Panc1 (cell line): ENCODE measurements around the gene FNBP1L. TPM values are rescaled to one million over a fixed set of nuclear protein-coding genes. Genes with fewer than 3 reads are reported as not detected.
"Not testable (repeated sequence)": the region's sequence is repeated elsewhere in the genome, so short reads cannot be mapped to it uniquely, and the experiment has no call there.

Experiments
- ATAC-seq: fragments of 200-7000 bp; cut with Tn5 transposase; 2 replicates; pipeline ENCODE4 v1.9.1; 2020; ENCODE audit warnings: mild to moderate bottlenecking, moderate library complexity
- BruUV-seq: library from RNA; stranded (reverse); fragments of 400-500 nt; replicated peaks from 2 replicates; lab custom pipeline; 2021; lab: Mats Ljungman, UMichigan
- CTCF ChIA-PET: fragments of 300-600 bp; sonication (Branson Sonifier 250); formaldehyde crosslinking; loops from one replicate; lab custom pipeline; 2022; ENCODE audit warnings: antibody characterized with exemption; lab: Charles Lee
- POLR2A ChIA-PET: fragments of 300-600 bp; sonication (Branson Sonifier 250); formaldehyde crosslinking; loops from one replicate; lab custom pipeline; 2022; ENCODE audit warnings: antibody characterized with exemption; lab: Charles Lee
- DNase-seq: peaks from one replicate; pipeline ENCODE4 v3.0.0-alpha.2; 2010; ENCODE audit warnings: low read depth, low spot score
- H3K27ac ChIP-seq: 2 replicates; pipeline ENCODE4 v1.5.1; 2011; ENCODE audit warnings: mild to moderate bottlenecking, low read length, inconsistent platforms
- H3K27me3 ChIP-seq: fragments of 200-500 bp; sonication (Bioruptor generic); 2 replicates; pipeline ENCODE4 v1.6.0; 2014; ENCODE audit warnings: low read length, inconsistent platforms; ENCODE audit not compliant: control insufficient read depth, insufficient read depth
- H3K36me3 ChIP-seq: fragments of 200-500 bp; sonication (Bioruptor generic); 2 replicates; pipeline ENCODE4 v1.5.1; 2014; ENCODE audit warnings: inconsistent platforms, mild to moderate bottlenecking, low read length, moderate library complexity; ENCODE audit not compliant: control insufficient read depth, insufficient read depth
- H3K4me1 ChIP-seq: 2 replicates; pipeline ENCODE4 v1.5.1; 2011; ENCODE audit warnings: inconsistent platforms, mild to moderate bottlenecking, low read length, moderate library complexity; ENCODE audit not compliant: control insufficient read depth, insufficient read depth
- H3K4me3 ChIP-seq, 2 experiments: 2 replicates each; pipeline ENCODE4 v1.5.1; 2011 to 2012; ENCODE audit warnings: low read depth in 2 of 2, low read length in 2 of 2, mild to moderate bottlenecking in 2 of 2, inconsistent platforms in 1 of 2, moderate library complexity in 1 of 2
- H3K9me3 ChIP-seq: fragments of 200-500 bp; sonication (Bioruptor generic); 2 replicates; pipeline ENCODE4 v1.5.1; 2014; ENCODE audit warnings: low read depth, mild to moderate bottlenecking, inconsistent platforms, low read length, moderate library complexity; ENCODE audit not compliant: control insufficient read depth, insufficient read depth
- CTCF ChIP-seq: fragments of 450-650 bp; IDR thresholded peaks from 2 replicates; pipeline ENCODE4 v1.5.1; 2017; ENCODE audit warnings: mild to moderate bottlenecking
- POLR2AphosphoS5 ChIP-seq: IDR thresholded peaks from 2 replicates; pipeline ENCODE4 v1.6.1; 2012; ENCODE audit warnings: mild to moderate bottlenecking, low read depth, low read length, moderate library complexity
- REST ChIP-seq, 2 experiments: IDR thresholded peaks; 2 replicates each; pipeline ENCODE4 v1.6.1; 2011 to 2012; ENCODE audit warnings: low read depth in 2 of 2, control low read depth in 1 of 2, low read length in 1 of 2, mild to moderate bottlenecking in 1 of 2, moderate library complexity in 1 of 2; ENCODE audit not compliant: insufficient read depth in 1 of 2
- SIN3A ChIP-seq: IDR thresholded peaks from 2 replicates; pipeline ENCODE4 v1.6.1; 2012; ENCODE audit warnings: low read depth, mild to moderate bottlenecking, low read length, moderate library complexity, borderline replicate concordance; ENCODE audit not compliant: insufficient read depth
- TCF7L2 ChIP-seq: IDR thresholded peaks from 2 replicates; pipeline ENCODE4 v1.6.1; 2011; ENCODE audit warnings: mild to moderate bottlenecking, low read depth, low read length, inconsistent platforms
- in situ Hi-C: cut with HindIII; loops from 2 replicates; pipeline ENCODE4 v1.10.0; 2016; ENCODE audit warnings: low sequenced_read_pairs, low pct_unique_long_range_greater_than_20kb
- intact Hi-C: fragments of 100-400 bp; cut with micrococcal nuclease; formaldehyde crosslinking; loops from one replicate; pipeline ENCODE4 v1.10.0; 2022; ENCODE audit not compliant: unreplicated experiment
- total RNA-seq: library from RNA; stranded (reverse); gene quantifications from one replicate; pipeline ENCODE4 v1.2.1, GENCODE V29; 2021; ENCODE audit not compliant: unreplicated experiment

The FNBP1L gene
- total RNA-seq, 1 experiment from 2014 or later: 25.1 TPM

- no peak overlapping the region for H3K4me3 ChIP-seq
- H3K27me3 ChIP-seq: no peaks in the 10 kb centered on the region
- ATAC-seq (no peak), DNase-seq (no peak)
- no peak overlapping the region for H3K27ac ChIP-seq
- intact Hi-C loops (no loop called here), in situ Hi-C loops (no loop called here)
- TF ChIP-seq TCF7L2 (no peak), REST (IDR thresholded peaks at IDR 0.05; ENCODE audit: insufficient read depth in 1 of 2, low read depth in 2 of 2, low read length in 1 of 2) (no peak)
- H3K4me1 ChIP-seq: no peaks in the 10 kb centered on the region
- CTCF ChIA-PET: interaction anchor here (1.1 kb wide), 1 partner anchor 15 kb away, joined by 3 read pairs; no protein-coding TSS in a partner anchor
- H3K9me3 ChIP-seq: no peaks in the 10 kb centered on the region
- POLR2A ChIA-PET: no interaction called here
- no TSS peak for BruUV-seq
- H3K36me3 ChIP-seq: no peaks in the 10 kb centered on the region
Observed at GRCh38 chr1:93463960-93464359, 16.0 kb downstream of the FNBP1L start.

- H3K36me3 ChIP-seq, H3K4me1 ChIP-seq, DNase-seq, BruUV-seq, CTCF ChIA-PET, POLR2A ChIA-PET, H3K9me3 ChIP-seq, H3K27me3 ChIP-seq, in situ Hi-C loops, intact Hi-C loops, H3K27ac ChIP-seq, H3K4me3 ChIP-seq, ATAC-seq: not testable (repeated sequence)
Observed at GRCh38 chr1:93465371-93466082, 17.6 kb downstream of the FNBP1L start.

GRCh38 chr1:93467606-93468005, 19.7 kb downstream of the FNBP1L start:
- Histone ChIP-seq H3K4me3 (no peak overlapping the region), H3K4me1 (peaks cover 12% of the 10 kb centered on the region; the same call in 1 of the 2 replicates), H3K27me3 (no peaks in the 10 kb centered on the region), H3K27ac (no peak overlapping the region), H3K9me3 (no peaks in the 10 kb centered on the region), H3K36me3 (no peaks in the 10 kb centered on the region)
- no peak for TF ChIP-seq CTCF
- TF ChIP-seq REST (IDR thresholded peaks at IDR 0.05; ENCODE audit: insufficient read depth in 1 of 2, low read depth in 2 of 2, low read length in 1 of 2): no peak
- TF ChIP-seq SIN3A: no peak
- TF ChIP-seq POLR2AphosphoS5: no peak
- in situ Hi-C loops: no loop called here
- no peak for DNase-seq
- no peak for ATAC-seq
- no TSS peak for BruUV-seq
- POLR2A ChIA-PET: no interaction called here
- intact Hi-C loops: no loop called here
- CTCF ChIA-PET: no interaction called here
